Measurements from ENCODE around the gene MSL1.

GRCh38 chr17:40107522-40108174, 14.1 kb upstream of the MSL1 start:
- no peak for TF ChIP-seq CTCF (IDR thresholded peaks at IDR 0.05; ENCODE audit: low read depth, low read length, poor library complexity, severe bottlenecking)
- no peak for TF ChIP-seq EZH2phosphoT487 (IDR thresholded peaks at IDR 0.05; ENCODE audit: borderline replicate concordance, low read length)

All from DOHH2 (cell line).